ENCODE results near the gene SLC6A7.

DNA sequence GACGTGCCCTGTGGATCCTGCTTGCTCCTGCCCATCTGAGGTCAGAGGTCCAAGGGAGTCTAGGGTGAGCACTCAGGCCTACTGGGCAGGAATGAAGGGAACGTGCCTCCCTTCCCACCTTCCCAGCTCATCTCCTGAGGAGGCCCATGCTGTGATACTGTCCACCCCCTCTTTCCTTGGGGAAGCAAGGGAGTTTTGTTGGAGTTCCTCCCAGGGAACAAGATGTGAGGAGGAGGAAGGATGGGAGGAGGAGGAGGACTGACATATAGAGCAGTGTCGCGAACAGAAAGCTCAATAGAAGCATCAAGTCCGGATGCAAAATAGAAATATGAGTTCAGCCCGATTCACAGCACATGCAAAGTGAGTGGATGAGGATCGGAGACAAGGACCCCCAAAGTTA lies 41.0 kb downstream of the SLC6A7 start:
- TF ChIP-seq, protein P1, sequence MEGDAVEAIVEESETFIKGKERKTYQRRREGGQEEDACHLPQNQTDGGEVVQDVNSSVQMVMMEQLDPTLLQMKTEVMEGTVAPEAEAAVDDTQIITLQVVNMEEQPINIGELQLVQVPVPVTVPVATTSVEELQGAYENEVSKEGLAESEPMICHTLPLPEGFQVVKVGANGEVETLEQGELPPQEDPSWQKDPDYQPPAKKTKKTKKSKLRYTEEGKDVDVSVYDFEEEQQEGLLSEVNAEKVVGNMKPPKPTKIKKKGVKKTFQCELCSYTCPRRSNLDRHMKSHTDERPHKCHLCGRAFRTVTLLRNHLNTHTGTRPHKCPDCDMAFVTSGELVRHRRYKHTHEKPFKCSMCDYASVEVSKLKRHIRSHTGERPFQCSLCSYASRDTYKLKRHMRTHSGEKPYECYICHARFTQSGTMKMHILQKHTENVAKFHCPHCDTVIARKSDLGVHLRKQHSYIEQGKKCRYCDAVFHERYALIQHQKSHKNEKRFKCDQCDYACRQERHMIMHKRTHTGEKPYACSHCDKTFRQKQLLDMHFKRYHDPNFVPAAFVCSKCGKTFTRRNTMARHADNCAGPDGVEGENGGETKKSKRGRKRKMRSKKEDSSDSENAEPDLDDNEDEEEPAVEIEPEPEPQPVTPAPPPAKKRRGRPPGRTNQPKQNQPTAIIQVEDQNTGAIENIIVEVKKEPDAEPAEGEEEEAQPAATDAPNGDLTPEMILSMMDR (conservative IDR thresholded peaks at IDR 0.05) = no peak
- TF ChIP-seq EZH2 (IDR thresholded peaks at IDR 0.05; ENCODE audit: low read depth) = no peak

All from PC-9 (cell line).